NCI-H510A treated with DMSO at 0.1 percent for 48 hours (cell line): ENCODE measurements around the gene RAP2C.

Source experiments
- DNase-seq: peaks from one replicate; lab custom pipeline; 2025; lab: John Stamatoyannopoulos, UW

RAP2C gene

DNA sequence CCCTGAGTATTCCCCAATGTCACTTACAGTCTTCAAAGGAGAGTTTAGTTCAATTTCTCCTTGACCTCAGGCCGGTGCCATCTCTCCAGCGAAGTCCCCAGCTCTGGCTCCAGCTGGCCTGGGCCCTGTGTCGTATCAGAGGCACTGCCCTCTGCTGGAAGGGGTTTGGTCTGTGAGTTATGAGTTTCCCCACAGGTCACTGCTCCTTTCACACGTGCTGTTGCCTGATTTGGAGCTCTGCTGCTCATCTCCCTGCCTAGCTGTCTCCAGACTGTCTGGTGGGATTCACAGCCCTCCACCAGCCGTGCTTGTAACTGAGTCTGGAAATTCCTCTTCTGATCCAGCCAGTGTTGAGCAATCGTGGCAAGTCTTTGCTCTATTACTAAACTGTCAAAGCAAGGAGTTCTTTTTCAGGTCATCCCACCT is at the start of gene RAP2C:
TSS of gene RAP2C (minus strand) at position 105 of the 426 bp plus-strand sequence. CDS start 2,179 bp downstream, outside the sequence.
- peak; percentile 55 for DNase-seq

GRCh38 chrX:132267392-132267791 is 48.1 kb upstream of the RAP2C start:
- no peak for DNase-seq

- DNase-seq: no peak
These were observed 47.5 kb upstream of the RAP2C start for GRCh38 chrX:132266583-132267355.

GRCh38 chrX:132263127-132263526 is 43.9 kb upstream of the RAP2C start:
- no peak for DNase-seq

GRCh38 chrX:132258509-132258908 is 39.3 kb upstream of the RAP2C start:
- no peak for DNase-seq

DNA sequence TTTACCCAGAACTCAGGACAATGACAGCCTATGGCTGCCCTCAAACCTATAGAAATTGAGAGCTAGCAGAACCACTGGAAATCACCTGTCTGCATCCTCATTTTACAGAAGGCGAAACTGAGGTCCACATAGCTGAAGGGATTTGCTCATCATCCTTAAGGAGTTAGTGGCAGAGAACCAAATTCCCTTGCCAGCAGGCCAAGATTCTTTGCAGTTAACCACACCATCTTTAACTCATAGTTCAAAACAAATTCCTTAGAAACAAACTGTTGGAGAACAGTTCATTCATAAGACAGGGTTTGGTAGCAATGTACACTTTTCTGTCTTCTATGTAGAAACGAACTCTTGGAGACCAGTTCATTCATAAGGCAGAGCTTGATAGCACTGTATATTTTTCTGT is 37.9 kb upstream of the RAP2C start:
- DNase-seq: no peak

DNA sequence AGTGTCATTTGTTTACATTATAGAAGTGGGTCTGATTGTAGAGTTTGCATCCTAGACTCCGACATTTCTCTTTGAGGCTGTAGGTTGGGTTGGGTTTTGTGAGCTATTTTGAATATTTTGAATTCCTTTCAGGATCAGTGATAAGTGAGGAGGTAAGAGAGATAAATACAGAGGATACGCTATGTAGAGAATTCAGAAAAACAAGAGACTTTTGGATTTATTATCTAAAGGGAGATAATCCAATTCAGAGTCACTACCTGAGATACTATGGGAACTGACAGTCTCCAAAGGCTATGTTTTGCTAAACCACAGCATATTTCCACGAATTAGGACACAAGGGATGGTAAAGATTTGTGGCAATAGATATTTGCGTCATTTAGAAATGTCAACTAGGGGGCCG is 16.9 kb upstream of the RAP2C start:
- DNase-seq: no peak

DNA sequence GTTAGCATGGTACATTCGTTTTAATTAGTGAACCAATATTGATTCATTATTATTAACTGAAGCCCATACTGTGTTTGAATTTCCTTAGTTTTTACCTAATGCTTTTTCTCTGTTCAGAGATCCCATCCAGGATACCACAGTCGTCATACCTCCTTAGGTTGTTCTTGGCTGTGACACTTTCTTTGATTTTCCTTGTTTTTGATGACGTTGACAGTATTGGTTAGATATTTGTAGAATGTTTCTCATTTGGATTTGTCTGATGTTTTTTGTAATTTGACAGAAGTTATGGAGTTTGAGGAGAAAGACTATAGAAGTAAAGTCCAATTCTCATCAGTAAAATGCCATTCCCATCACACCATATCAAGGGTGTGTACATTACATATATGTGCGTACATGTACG is 16.2 kb upstream of the RAP2C start:
- DNase-seq: no peak

GRCh38 chrX:132231587-132231986 is 12.3 kb upstream of the RAP2C start:
- no peak for DNase-seq

DNA sequence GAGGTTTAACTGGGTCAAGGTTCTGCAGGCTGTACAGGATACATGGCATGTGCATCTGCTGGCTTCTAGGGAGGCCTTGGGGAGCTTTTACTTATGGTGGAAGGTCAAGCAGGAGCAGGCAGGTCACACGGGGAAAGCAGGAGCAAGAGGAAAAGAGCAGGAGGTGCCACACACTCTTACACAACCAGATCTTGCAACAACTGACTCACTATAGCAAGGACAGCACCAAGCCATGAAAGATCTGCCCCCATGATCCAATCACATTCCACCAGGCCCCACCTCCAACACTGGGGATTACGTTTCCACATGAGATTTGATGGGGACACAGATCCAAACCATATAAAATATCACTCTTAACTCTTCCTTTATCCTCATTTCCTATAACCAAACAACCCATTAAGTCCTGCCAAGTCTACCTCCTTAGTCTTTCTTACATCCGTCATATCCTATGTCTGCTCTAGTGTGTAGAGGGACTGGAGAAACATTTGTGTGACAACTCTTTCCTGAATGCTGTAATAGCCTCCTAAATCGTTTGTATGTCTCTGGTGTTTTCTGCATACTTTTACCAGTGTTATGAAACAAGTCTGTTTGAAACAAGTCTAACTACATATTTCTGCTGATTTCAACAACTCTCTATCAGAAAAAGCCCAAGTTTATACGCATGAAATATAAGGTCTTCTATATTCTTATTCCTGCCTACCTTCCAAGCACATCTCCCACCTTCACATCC is 8.3 kb upstream of the RAP2C start:
- DNase-seq: no peak

- DNase-seq: no peak
These were observed 6.9 kb upstream of the RAP2C start for GRCh38 chrX:132226169-132226568.

DNA sequence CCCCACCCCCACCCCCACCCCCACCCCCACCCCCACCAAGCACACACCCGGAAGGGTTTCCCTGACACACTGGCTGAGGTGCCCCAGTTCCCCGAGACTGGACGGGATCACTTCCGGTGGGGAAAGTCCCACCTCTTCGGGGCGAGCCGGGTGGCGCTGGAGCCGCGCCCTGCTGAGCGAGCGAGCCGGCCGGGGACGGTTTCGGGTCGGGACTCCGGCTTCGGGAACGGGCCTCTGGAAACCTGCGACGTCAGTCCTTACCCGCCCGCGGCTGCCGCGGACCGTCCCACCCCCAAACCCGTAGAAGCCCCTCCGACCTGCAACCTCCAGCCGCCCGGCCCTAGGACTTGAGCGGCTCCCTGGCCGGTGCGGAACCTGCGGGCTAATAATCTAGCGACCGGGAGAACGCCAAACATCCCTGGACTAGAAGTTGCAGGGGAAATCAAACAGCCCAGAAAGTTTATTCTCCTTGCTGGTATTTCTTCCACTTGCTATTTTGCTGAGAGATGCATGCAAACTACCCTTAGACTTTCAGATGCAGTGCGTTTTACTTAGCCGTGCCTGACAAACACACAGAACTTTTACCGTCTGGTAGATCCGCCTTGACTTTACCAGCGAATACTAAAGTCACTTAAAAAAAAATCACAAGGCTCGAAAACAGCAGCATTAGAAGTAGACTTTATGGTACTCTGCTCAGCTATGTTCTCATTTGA is 991 bp downstream of the RAP2C start:
- peak; percentile 50 for DNase-seq

GRCh38 chrX:132217203-132218073 is 1.8 kb downstream of the RAP2C start:
- DNase-seq: peak; percentile 52

DNA sequence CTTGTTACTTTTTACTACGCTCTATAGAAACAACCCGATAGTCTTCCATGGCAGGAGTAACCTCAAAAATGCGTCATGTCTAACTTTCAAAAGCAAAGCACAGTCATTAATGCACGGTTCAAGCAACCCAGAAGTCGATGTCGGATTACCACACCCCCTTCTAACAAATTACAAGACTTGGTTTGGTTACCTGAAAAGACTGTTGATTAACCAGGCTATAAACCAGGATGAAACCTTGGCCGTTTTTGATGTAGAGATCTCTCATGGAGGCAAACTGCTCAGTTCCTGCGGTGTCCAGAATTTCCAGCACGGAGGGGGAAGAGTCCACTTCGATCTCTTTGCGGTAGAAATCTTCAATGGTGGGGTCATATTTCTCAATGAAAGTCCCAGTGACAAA is 2.4 kb downstream of the RAP2C start:
- DNase-seq: no peak

- no peak for DNase-seq
These were observed 3.0 kb downstream of the RAP2C start for GRCh38 chrX:132216283-132216682.

DNA sequence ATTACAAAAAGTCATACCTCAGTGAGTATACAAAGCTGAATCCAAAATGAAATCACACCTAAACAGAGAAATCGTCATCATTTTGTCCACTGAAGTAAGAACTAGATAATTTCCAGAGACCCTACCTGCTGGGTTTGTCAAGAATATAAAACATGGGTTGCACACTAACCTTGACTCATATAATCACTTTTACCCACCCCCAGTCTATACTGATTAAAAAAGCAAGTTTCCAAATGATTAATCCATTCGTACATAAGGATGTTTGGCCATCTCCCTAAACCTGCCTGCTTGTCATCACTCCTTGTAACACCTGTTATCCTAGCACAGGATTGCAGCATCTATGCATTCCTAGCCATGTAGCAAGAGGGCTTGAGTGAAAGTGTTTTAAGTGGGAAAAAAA is 4.7 kb downstream of the RAP2C start:
- DNase-seq: no peak

- no peak for DNase-seq
These were observed 9.7 kb downstream of the RAP2C start for GRCh38 chrX:132209527-132209926.

DNA sequence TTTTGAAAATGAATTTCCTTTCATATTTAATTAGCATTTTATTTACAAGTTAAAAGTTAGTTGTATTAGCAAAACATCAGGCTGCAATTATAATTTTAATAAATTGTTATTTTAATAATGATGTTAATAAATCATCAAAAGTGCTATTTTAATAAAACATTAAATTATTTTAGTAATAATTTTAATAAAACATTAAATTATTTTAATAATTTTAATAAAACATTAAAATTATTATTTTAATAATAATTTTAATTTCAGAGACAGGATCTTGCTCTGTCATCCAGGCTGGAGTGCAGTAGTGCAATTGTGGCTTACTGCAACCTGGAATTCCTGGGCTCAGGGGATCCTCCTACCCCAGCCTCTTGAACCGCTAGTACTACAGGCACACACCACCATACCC is 10.8 kb downstream of the RAP2C start:
- no peak for DNase-seq

DNA sequence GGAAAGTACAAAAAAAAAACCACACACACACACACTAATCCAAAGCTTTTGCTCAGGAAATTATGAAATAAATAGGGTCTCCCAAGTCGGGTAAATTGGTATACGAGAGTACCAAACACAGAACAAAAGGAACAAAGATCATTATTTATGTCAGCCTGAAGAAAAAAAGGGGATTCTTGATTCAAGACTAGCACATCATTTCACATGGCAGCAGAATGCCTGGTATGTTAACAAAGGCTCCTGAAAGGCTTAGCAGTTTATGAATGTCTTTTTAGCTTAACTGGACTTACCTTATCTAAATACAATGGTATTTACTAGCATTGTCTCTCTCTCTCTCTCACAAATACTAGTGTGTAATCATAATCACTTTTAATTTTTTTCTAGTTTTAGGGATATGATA is 11.3 kb downstream of the RAP2C start:
- no peak for DNase-seq

GRCh38 chrX:132206259-132206658 is 13.0 kb downstream of the RAP2C start:
- DNase-seq: no peak

DNA sequence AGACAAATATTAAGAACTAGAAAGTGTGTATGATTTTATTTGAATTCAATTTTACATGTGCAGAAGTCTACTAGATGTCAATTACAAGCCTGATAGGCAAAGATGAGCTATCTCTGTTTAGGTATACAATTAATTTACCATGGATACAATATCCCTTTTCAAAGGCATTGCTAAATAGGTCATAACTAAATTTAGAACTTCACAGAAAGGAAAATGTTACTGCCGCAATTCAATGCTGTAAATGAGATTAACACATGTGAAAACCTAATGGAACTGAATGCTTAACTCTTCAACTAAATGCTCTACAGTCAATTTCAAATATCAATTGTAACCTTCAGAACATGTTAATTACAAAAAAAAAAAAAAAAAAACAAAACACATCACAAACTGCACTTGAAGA is 14.6 kb downstream of the RAP2C start:
- DNase-seq: no peak

DNA sequence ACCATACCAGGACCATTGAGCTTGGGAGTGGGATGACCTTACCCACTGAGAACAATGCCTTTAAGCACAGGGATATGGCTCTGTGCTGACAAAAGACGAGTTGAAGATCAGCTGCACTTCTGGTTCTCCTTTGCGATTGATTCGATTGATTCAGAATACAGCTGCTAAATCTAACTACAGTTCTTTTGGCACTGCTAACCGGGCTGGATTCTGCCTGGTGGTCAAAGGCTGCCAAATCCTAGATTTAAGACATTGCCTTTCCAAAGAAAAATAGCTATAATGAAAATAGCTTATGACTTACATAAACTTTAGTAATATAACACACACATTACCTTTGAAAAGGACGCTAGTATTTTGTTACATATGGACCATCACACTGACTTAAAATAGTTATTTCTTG is 18.3 kb downstream of the RAP2C start:
- no peak for DNase-seq
